Muscle layer of colon (tissue), 2 donors: ENCODE data around the gene CUL5.

ENCODE experiments used
- H3K27ac ChIP-seq: one replicate; pipeline ENCODE4 v1.7.0; 2013; ENCODE audit warnings: low read depth, mild to moderate bottlenecking, low read length, moderate library complexity
- H3K27me3 ChIP-seq, 2 donors: one replicate each; pipeline ENCODE4 v1.7.0; 2013; ENCODE audit warnings: low read length in 2 of 2, mild to moderate bottlenecking in 2 of 2; ENCODE audit not compliant: insufficient read depth in 2 of 2, control insufficient read depth in 1 of 2
- H3K36me3 ChIP-seq: one replicate; pipeline ENCODE4 v1.7.0; 2013; ENCODE audit warnings: mild to moderate bottlenecking, low read length; ENCODE audit not compliant: insufficient read depth
- H3K4me1 ChIP-seq: one replicate; pipeline ENCODE4 v1.7.0; 2013; ENCODE audit warnings: mild to moderate bottlenecking, low read length; ENCODE audit not compliant: insufficient read depth
- H3K4me3 ChIP-seq, 2 donors: one replicate each; pipeline ENCODE4 v1.7.0; 2013; ENCODE audit warnings: low read length in 2 of 2, low read depth in 1 of 2, mild to moderate bottlenecking in 1 of 2, moderate library complexity in 1 of 2
- H3K9ac ChIP-seq: one replicate; pipeline ENCODE4 v1.7.0; 2013; ENCODE audit warnings: low read length
- H3K9me3 ChIP-seq: one replicate; pipeline ENCODE4 v1.7.0; 2013; ENCODE audit warnings: mild to moderate bottlenecking, low read length
- donor health status: abdominal sarcoma.
- donor health status: Adenocarcinoma of cecum.

CUL5 gene

DNA sequence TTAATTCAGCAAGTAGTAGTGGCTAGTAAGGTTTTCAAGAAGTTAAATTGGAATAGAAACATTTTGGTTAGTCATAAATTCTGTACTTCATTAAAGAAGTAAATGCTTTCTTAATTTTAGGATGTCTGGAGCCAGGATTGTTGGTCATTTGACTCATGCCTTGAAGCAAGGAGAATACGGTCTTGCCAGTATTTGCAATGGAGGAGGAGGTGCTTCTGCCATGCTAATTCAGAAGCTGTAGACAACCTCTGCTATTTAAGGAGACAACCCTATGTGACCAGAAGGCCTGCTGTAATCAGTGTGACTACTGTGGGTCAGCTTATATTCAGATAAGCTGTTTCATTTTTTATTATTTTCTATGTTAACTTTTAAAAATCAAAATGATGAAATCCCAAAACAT is 138.5 kb downstream of the CUL5 start:
- Histone ChIP-seq H3K36me3 (peaks cover 70% of the 10 kb centered on the region), H3K27ac (no peak overlapping the region), H3K9me3 (no peaks in the 10 kb centered on the region)

DNA sequence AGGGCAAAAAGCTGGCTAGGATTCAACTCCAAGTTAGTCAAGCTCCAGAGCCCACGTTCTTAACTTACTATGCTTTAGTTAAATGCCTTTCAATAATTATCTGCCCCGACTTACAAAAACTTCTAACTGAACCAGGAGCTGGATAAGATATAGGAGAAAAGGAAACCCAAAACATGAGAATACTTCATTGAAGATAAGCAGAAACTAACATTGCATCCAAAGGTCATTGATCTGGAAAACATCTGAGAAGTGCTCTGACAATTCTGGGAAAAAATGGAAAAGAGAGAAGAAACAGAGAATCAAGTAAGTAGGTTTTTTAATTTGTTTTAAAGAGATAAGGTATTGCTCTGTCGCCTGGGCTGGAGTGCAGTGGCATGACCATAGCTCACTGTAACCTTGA is 139.9 kb downstream of the CUL5 start:
- Histone ChIP-seq H3K4me1 (no peaks in the 10 kb centered on the region), H3K9ac (no peak overlapping the region), H3K36me3 (peaks cover 56% of the 10 kb centered on the region), H3K27ac (no peak overlapping the region), H3K27me3 (no peaks in the 10 kb centered on the region), H3K9me3 (no peaks in the 10 kb centered on the region), H3K4me3 (no peak overlapping the region)

More for the DNA sequence above, 138.5 kb downstream of the CUL5 start:
- Histone ChIP-seq H3K9ac (no peak overlapping the region), H3K4me3 (no peak overlapping the region), H3K27me3 (no peaks in the 10 kb centered on the region), H3K4me1 (no peaks in the 10 kb centered on the region)

DNA sequence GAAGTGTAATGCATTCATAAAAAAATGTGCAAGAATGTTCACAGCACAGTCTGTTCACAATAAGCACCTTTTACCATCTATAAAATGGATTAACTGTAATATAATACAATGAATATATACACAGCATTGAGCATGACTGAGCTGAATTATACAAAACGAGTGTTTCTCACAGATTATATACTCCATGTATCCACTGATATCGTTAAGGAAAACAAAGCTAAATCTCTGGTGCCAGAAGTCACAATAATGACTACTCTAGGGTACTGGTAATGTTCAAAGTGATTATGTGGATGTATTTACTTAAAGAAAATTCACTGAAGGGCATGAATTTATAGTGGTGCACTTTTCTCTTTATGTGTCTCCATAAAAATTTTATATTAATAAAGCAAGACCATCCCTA is 145.9 kb downstream of the CUL5 start:
- Histone ChIP-seq H3K4me1 (no peaks in the 10 kb centered on the region), H3K27me3 (no peaks in the 10 kb centered on the region), H3K36me3 (peaks cover 27% of the 10 kb centered on the region), H3K4me3 (no peak overlapping the region), H3K9ac (no peak overlapping the region), H3K27ac (no peak overlapping the region), H3K9me3 (no peaks in the 10 kb centered on the region)
